Stimulated activated CD4-positive, alpha-beta T cell treated with anti-CD3 and anti-CD28 coated beads, Interleukin-15, amount 100 ng/mL, for 24 hours (primary cell): ENCODE measurements around the gene GTSE1.

Experiments
- DNase-seq: peaks from one replicate; pipeline ENCODE4 v3.0.0-alpha.2; 2020

GTSE1 gene

GRCh38 chr22:46274381-46274780 lies 22.3 kb upstream of the GTSE1 start:
- DNase-seq: no peak

DNA sequence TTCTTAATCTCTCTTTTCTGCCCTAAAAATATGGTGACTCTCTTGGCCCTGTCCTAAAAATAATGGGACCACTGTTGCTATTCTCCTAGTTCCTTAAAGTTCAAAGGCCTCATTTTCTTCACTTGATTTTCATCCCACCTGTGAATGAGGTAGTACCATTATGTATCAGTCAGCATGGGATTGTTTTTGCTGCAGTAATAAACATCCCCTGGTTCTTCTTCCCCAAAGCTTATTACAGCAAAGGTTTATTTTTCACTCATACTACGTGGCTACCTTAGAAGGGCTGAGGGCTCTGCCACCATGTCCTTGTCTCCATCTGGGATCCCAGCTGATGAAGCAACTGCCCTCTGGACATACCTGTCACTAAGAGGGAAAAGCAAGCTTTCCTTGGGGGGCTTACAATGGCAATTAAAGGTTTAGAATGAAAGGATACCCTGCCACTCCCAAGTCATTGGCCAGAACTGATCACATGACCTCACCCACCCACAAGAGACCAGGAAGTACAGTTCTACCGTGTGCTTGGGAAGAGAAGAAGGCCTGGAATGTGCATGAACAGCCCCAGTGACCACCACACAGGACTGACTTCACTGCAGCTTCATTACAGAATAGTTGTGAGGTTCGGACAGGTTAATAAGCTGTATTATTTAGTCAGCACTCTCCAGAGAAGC lies 21.1 kb upstream of the GTSE1 start:
- no peak for DNase-seq

GRCh38 chr22:46276563-46276962 lies 20.1 kb upstream of the GTSE1 start:
- no peak for DNase-seq

- no peak for DNase-seq
These were observed 17.7 kb upstream of the GTSE1 start for GRCh38 chr22:46278656-46279645.

GRCh38 chr22:46280063-46280817 lies 16.4 kb upstream of the GTSE1 start:
- no peak for DNase-seq

GRCh38 chr22:46280999-46281623 lies 15.6 kb upstream of the GTSE1 start:
- no peak for DNase-seq

GRCh38 chr22:46281866-46282678 lies 14.6 kb upstream of the GTSE1 start:
- DNase-seq: no peak

DNA sequence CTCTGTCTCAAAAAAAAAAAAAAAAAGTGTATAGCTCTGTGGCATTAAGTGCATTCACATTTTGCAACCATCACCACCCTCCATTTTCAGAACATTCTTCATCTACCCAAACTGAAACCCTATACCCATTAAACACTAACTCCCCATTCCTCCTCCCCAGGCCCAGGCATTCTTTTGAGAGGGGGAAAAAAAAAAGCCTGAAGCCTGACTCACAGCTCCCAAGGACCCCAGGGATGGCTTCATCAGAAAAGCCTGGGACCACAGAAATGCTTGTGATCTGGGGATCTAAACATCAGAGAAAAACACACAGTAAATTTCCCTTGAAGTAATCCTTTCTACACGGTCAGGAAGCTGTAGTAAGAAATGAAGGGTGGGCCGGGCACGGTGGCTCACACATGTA lies 10.7 kb upstream of the GTSE1 start:
- DNase-seq: no peak

GRCh38 chr22:46286941-46287872 lies 9.5 kb upstream of the GTSE1 start:
- DNase-seq: no peak

- peak; percentile 28 for DNase-seq
These were observed 8.6 kb upstream of the GTSE1 start for GRCh38 chr22:46287873-46288751.

- DNase-seq: no peak
These were observed 7.8 kb upstream of the GTSE1 start for GRCh38 chr22:46288846-46289243.

DNA sequence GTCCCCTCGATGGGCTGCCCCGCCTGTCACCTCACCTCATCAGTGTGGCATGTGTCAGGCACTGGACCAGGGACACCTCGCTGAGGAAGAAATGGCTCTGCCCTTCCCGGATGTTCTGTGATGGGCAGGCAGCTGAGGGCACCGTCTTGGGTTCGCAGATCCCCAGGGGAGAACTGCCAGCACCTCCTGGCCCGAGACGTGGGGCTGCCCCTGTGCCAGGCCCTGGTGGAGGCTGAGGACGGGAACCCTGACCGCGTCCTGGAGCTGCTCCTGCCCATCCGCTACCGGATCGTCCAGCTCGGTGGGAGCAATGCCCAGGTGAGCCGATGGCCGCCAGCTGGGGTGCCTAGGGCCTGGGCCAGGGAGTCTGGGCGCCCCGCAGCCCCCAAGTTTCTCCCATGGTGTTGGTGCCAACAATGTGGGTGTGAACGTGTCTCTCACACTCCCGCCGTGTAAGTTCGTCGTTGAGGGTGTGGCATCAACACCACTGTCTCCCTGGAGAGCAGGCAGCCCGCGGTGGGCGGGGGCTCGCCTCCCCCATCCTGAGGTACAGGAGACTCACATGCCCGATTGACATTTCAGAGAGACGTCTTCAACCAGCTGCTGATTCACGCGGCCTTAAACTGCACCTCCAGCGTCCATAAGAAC lies 7.3 kb upstream of the GTSE1 start:
- DNase-seq: no peak

DNA sequence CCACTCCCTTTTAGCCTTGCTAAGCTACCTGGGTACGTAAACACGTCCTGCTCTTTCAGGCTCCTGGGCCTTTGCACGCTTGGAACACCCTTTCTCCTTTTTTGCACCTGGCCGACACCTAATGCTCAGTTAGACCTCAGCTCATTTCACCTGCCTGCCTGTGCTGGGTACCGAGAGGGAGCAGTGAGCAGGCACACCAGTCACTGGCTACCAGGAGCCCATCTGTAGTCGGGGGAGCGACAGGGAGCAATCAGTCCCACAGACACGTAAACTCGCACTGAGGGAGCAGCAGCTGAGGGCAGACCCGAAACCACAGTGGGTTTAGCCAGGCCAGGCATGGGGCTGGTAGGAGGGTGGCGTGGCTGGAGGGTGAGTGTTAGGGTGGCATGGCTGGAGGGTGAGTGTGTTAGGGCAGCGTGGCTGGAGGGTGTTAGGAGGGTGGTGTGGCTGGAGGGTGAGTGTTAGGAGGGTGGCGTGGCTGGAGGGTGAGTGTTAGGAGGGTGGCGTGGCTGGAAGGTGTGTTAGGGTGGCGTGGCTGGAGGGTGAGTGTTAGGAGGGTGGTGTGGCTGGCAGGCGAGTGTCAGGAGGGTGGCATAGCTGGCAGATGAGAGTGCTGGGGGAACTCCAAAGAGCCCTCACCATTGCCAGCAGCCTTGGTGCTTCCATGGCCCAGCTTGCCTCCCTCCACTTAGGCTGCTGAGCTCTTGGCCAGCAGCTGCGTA lies 6.4 kb upstream of the GTSE1 start:
- no peak for DNase-seq

- DNase-seq: no peak
These were observed 5.6 kb upstream of the GTSE1 start for GRCh38 chr22:46290843-46291785.

GRCh38 chr22:46292173-46292572 lies 4.5 kb upstream of the GTSE1 start:
- DNase-seq: no peak

GRCh38 chr22:46292732-46293131 lies 3.9 kb upstream of the GTSE1 start:
- no peak for DNase-seq

GRCh38 chr22:46293577-46294260 lies 3.0 kb upstream of the GTSE1 start:
- peak; percentile 23 for DNase-seq
